GM18507 (cell line): Measurements from ENCODE around the gene GLDC.
"Not testable (repeated sequence)": the region's sequence is repeated elsewhere in the genome, so short reads cannot be mapped to it uniquely, and the experiment has no call there.

Experiments used
- DNase-seq: peaks from one replicate; pipeline ENCODE4 v3.0.0; 2011; ENCODE audit warnings: low read depth; ENCODE audit not compliant: insufficient read length; ENCODE audit errors: extremely low spot score
- FAIRE-seq: peaks from 2 replicates; lab custom pipeline; 2011; peaks lifted over from hg19 to GRCh38; lab: Jason Lieb, UNC

The GLDC gene

DNA sequence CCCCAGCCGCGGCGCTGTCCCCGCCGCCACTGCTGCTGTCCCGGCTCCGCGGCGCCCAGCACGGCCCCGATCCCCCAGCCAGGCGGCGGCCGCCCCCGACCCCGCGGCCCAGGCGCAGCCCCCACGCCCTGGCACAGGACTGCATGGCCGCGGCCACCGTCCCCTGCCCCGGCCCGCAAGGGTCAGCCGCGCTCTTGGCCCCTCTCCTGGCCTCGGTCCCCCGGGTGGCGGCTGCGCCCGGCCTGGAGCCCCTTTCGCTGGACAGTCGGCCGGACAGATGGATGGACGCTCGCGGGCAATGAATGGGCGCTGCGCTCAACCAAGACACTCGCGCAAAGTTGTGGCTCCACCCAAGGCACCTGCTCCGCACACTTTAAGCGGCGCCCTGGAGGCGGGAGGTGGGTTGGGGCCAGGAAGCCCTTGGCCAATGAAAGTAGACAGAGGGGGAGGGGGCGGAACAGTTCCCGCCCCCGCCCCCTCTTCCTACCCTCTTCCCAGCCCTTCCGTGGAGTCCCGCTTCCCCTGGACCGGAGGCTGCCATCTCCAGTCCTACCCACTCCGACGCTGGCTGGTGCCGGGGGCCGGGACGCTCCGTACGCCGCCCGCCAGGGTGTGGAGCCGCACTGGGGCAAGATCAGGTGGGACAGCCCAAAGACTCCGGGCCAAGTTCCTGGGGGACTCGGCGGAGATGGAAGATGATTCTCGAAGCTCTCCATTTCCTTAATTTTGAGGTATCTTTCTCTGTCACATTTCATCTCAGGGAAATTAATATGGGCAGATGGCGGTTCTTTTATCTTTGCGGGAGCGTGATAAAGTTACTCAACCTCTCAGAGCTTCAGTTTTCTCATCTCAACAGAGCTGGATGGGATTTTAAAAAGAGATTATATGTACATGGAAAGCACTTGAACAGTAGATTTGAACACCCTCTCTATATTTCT, at the start of gene GLDC:
Gene GLDC, minus strand, starts transcription at position 375 of the 938 bp plus-strand sequence. Its CDS starts 230 bp downstream, at position 145.
- DNase-seq (peak; percentile 87), FAIRE-seq (peak; percentile 91)

DNA sequence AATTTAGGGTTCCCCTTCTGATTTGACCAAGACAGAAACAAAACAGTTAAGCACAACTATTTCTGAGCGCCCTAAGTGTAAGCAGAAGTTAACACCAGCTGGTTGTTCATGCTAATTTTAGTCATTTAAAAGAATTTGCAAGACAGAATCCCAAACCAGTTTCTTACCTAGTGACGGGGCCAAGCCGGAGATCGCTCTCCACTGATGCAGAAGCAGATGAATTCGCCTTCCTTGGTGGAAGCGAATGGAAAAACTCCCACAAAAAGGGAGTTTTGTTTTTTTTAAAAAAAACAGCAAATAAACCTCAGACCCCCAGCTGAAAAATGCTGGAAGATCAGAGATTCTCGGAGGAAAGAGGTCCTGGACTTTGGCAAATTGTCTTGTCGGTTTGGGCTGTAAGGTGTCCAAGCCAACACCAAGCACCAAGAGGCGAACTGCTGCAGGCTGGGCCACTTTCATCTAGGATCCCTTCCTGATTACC, 47.4 kb upstream of the GLDC start:
- DNase-seq (no peak), FAIRE-seq (peak; percentile 47)

- no peak for DNase-seq
- FAIRE-seq, result no peak
Observed at GRCh38 chr9:6692433-6692832, 46.9 kb upstream of the GLDC start.

DNA sequence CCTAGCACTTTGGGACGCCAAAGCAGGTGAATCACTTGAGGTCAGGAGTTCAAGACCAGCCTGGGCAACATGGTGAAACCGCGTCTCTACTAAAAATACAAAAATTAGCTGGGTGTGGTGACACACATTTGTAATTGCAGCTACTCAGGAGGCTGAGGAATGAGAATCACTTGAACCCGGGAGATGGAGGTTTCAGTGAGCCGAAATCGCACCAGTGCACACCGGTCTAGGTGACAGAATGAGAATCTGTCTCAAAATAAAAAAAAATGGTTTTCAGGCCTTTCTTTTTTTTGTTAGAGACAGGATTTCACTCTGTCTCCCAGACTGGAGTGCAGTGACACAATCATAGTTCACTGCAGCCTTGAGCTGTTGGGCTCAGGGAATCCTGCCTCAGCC, 45.1 kb upstream of the GLDC start:
- not testable (repeated sequence) for DNase-seq
- peak; percentile 68 for FAIRE-seq

DNA sequence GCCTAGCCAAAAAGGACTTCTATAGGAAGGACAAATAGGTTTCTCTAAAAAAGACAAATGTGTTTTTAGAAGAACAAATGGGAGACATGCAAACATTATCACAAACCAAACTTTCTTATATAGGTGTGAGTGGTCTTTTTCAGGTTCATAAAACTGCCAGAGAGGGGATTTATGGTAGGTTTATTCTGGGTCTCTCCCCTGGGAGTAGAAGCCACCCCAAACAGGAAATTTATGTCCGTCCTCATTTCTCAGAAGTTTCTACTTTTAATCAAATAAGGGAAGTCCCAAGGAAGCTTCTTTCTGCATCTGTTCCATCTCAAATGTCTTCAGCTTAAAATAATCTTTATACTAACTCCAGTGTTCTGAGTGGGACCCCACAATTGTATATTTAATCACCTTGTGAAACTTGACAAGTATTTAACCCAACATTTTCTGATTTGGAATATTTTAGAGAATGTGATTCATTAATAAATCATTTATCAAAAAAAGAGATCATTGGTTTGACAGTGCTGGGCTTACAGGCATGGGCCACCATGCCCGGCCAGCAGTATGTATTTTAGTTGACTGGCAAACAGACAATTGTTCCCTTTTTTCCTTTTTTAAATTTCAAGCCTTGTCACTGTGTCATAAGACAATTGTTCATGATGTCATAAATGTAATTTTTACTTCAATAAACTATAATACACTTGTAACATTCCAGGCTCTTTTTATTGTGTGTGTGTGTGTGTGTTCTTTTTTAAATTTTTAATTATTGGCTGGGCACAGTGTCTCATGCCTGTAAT, 44.6 kb upstream of the GLDC start:
- DNase-seq, result no peak
- FAIRE-seq, result peak; percentile 79

GRCh38 chr9:6687180-6687579, 41.7 kb upstream of the GLDC start:
- FAIRE-seq (no peak), DNase-seq (no peak)

GRCh38 chr9:6686396-6686795, 40.9 kb upstream of the GLDC start:
- FAIRE-seq, result peak; percentile 75
- no peak for DNase-seq

- no peak for FAIRE-seq
- no peak for DNase-seq
Observed at GRCh38 chr9:6681957-6682501, 36.5 kb upstream of the GLDC start.

GRCh38 chr9:6681147-6681956, 35.8 kb upstream of the GLDC start:
- FAIRE-seq, result peak; percentile 90
- DNase-seq, result peak; percentile 85

DNA sequence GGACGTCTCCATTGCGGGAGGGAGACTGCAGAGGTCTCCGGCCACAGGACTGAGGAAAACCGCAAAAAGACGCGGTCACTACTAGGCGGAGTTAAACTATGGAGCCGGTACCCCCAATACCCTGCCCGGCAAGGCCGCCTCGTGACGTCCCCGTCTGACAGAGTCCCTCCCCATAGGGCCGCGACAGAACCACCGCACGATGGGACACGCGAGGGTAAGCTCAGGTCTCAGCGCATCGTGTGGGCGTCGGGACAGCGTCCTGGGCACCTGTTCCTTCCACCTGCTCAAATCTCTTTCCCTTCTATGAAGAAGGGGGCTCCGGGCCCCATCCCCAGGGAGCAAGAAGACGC, 35.2 kb upstream of the GLDC start:
- FAIRE-seq, result no peak
- DNase-seq, result no peak

DNA sequence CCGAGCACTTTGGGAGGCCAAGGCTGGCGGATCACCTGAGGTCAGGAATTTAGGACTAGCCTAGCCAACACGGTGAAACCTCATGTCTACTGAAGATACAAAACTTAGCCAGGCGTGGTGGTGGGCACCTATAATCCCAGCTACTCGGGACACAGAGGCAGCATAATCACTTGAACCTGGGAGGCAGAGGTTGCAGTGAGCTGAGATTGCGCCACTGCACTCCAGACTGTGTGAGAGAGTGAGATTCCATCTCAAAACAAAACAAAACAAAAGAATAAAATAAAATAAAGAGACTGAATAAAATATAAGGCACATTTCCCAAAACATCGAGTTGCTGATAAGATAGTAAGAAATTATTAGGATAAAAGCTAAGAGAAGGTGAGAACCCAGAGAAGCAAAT, 32.3 kb upstream of the GLDC start:
- FAIRE-seq, result no peak
- no peak for DNase-seq

GRCh38 chr9:6676254-6676921, 30.9 kb upstream of the GLDC start:
- FAIRE-seq (peak; percentile 75), DNase-seq (no peak)

DNA sequence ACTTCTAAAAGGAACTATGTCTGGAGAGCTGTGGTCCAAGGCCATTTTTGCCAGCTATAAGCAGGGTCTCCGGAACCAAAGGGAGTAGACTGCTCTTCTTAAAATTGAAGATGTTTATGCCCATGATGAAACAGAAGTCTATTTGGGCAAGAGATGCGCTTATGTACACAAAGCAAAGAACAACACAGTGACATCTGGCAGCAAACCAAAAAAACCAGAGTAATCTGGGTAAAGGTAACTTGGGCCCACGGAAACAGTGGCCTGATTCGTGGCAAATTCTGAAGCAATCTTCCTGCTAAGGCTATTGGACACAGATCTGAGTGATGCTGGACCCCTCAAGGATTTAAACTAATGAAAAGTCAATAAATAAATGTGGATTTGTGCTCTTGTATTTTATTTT, 29.7 kb upstream of the GLDC start:
- DNase-seq (no peak), FAIRE-seq (no peak)

DNA sequence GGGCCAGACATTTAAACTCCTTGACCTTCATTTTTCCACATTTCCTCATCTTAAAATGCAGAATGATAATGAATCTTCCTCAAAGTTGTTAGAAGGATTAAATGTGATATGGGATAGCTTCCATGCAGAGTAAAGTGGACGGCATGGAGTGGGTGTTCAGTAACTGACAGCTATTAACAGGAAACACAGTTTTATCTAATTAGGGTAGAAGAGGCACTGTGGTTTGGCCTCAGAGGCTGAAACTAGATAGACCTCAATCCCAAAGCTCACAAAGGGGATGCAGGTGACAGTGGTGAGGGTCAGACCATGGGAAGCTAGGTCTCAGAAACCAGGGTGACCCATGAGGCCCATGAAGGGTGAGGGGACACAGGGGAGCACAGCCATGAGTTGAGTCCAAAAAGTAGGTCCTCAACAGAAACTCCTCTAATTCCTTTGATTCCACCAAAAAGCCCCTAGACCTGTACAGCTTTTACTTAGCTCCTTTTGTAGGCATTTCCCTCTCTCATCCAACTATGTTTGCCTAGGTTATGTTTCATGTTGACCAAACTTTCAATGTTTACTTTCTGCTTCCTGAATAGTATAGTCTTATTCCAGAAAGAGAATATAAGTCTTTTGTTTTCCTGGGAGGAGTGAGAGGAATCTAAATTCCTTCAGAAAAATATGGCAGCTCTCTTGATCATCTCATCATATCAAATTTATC, 27.9 kb upstream of the GLDC start:
- DNase-seq (no peak), FAIRE-seq (peak; percentile 18)

DNA sequence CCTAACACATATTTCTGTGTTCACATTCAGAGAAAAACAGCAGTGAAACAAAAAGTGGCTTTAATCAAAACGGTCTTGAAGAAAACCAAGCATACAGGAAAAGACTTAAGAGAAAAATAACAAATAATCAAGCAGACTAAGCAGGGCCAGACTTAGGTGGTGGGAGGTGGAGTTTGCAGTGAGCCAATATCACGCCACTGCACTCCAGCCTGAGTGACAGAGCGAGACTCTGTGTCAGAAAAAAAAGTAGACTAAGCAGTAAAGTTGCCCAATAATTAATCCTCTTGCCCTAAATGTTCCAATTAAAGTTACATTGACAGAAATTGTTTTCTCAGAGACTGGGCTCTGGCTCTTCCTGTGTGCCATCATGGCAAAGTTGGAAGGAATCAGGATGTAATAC, 26.6 kb upstream of the GLDC start:
- DNase-seq (no peak), FAIRE-seq (no peak)

DNA sequence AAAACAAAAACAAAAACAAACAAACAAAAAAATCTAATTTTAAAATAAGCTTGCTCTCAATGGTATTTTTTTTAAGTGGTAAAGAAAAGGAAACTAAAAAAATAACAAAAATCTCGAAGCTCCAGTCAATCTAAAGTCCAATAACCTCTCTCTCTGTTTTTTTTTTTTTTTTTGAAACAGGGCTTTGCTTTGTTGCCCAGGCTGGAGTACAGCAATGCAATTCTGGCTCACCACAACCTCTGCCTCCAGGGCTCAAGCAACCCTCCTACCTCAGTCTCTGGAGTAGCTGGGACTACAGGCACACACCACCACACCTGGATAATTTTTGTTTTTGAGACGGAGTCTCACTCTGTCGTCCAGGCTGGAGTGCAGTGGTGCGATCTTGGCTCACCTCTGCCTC, 25.9 kb upstream of the GLDC start:
- FAIRE-seq, result no peak
- no peak for DNase-seq

DNA sequence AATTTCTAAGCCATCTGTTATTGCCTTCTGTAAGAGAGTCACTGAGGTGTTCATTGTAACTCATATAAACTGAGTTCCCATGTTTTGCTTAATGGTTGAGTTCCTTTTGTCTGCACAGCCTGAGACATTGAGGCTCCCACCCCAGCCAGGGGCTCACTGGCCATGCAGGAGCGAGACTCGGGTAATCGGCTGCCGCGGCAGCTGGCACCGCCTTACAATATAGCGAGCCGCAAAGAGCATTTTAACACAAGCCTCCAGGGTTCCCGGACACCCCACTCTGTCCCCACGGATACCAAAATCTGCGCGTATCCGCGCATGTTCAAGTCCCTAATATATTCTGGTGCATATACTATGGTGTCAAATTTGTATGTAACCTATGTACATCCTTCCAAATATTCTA, 24.4 kb upstream of the GLDC start:
- DNase-seq, result no peak
- FAIRE-seq, result no peak

DNA sequence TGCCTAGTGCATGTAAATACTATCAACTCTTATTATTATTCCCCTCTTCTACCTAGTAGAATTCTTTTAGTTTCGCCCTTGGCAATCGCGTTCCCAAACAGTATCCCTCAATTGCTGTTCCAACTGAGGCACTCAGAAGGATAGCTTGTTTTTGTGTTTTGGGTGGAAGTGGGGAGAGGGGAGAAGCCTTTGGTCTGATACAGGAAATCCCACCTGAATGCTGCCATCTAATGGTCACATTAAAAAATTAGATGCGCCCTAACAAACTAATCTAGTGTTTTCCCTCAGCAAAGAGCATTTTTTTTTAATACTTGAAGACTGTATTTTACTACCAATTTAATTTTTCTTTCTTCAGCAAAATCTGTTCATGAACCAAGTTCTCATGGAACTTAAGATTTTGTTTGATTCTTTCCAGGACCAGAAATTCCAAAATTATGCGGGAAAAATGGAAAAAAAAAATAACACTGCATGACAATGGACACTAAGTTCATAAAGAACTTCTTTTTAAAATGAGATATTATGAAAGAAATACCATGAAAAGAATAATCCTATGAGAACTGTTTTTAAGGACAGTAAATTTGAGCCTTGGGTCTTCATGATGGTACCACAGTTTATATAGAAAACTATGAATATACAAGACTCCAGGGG, 22.2 kb upstream of the GLDC start:
- DNase-seq (no peak), FAIRE-seq (peak; percentile 42)
